ENCODE data around the gene ATRN.
A peak's percentile ranks its signal among the peaks of the same experiment; 100 is the strongest.

ATRN gene

DNA sequence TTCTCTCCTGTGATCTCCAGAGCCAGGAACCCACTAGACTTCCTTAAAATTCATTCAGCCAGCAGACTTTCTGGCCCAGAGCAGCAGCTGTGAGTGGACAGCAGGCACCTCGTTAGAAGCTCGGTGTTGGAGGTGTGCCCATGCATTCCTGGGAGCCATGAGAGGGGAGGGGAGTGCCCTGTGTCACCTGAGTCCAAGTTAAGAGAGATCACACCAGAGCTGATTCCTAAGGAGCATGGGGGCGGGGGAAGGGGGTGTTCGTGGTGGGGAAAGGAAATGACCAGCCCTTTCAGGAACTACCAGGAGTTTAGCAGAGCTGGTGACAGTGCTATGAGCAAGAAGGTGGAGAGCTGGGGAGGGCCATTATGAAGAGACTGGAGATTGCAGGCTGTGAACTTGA lies 145.4 kb downstream of the ATRN start:
- no peaks in the 10 kb centered on the region for H4K20me1 ChIP-seq (ENCODE audit: insufficient read depth, low read length)
- H3K79me2 ChIP-seq (ENCODE audit: insufficient read depth, low read length) = no peaks in the 10 kb centered on the region
- no peak overlapping the region for H3K27ac ChIP-seq (ENCODE audit: low read depth, low read length, poor library complexity, severe bottlenecking)
- H3K9me2 ChIP-seq (ENCODE audit: low read depth, low read length) = no peaks in the 10 kb centered on the region
- H3K9me3 ChIP-seq (ENCODE audit: low read length) = no peaks in the 10 kb centered on the region
- H3K4me1 ChIP-seq (ENCODE audit: insufficient read depth, low read length, severe bottlenecking) = peaks cover 12% of the 10 kb centered on the region
- no peak overlapping the region for H2AFZ ChIP-seq (ENCODE audit: low read length)
- H3F3A ChIP-seq (ENCODE audit: insufficient read depth, low read length) = no peaks in the 10 kb centered on the region
- no peaks in the 10 kb centered on the region for H3K27me3 ChIP-seq (ENCODE audit: insufficient read depth, low read length)
- H3K4me2 ChIP-seq (ENCODE audit: low read length) = no peak overlapping the region
- no peak overlapping the region for H3K4me3 ChIP-seq (ENCODE audit: low read depth, low read length, poor library complexity, severe bottlenecking)
- TF ChIP-seq, protein P1, sequence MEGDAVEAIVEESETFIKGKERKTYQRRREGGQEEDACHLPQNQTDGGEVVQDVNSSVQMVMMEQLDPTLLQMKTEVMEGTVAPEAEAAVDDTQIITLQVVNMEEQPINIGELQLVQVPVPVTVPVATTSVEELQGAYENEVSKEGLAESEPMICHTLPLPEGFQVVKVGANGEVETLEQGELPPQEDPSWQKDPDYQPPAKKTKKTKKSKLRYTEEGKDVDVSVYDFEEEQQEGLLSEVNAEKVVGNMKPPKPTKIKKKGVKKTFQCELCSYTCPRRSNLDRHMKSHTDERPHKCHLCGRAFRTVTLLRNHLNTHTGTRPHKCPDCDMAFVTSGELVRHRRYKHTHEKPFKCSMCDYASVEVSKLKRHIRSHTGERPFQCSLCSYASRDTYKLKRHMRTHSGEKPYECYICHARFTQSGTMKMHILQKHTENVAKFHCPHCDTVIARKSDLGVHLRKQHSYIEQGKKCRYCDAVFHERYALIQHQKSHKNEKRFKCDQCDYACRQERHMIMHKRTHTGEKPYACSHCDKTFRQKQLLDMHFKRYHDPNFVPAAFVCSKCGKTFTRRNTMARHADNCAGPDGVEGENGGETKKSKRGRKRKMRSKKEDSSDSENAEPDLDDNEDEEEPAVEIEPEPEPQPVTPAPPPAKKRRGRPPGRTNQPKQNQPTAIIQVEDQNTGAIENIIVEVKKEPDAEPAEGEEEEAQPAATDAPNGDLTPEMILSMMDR (IDR thresholded peaks at IDR 0.05; ENCODE audit: low read length) = no peak
- no peak for TF ChIP-seq EZH2 (IDR thresholded peaks at IDR 0.05; ENCODE audit: borderline replicate concordance, low read length)
- no peaks in the 10 kb centered on the region for H3K36me3 ChIP-seq (ENCODE audit: insufficient read depth, low read length)
- no peak overlapping the region for H3K9ac ChIP-seq (ENCODE audit: low read length)

DNA sequence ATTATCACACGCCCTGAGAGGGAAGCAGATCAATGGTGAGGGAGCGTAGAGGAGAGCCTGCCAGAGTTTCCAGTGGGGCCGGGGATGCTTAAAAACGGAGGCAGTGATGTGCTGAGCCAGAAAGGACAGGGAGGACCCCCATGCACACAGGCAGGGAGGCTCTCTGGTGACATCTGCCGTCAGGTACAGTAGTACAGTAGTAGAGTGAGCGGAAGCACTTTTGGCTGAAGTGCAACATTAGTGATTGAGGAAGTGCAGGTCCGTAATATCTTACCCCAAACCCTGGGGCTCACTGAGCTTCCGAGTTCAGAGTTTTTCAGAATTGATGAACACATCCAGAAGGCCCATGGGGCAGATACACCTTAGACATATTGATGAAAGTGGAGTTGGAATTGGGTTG lies 150.3 kb downstream of the ATRN start:
- H3K9me2 ChIP-seq (ENCODE audit: low read depth, low read length) = no peaks in the 10 kb centered on the region
- H3K27ac ChIP-seq (ENCODE audit: low read depth, low read length, poor library complexity, severe bottlenecking) = no peak overlapping the region
- TF ChIP-seq, protein P1 (IDR thresholded peaks at IDR 0.05; ENCODE audit: low read length) = peak; percentile 76
- no peak for TF ChIP-seq EZH2 (IDR thresholded peaks at IDR 0.05; ENCODE audit: borderline replicate concordance, low read length)
- H3K4me2 ChIP-seq (ENCODE audit: low read length) = no peak overlapping the region
- H2AFZ ChIP-seq (ENCODE audit: low read length) = no peak overlapping the region
- no peaks in the 10 kb centered on the region for H4K20me1 ChIP-seq (ENCODE audit: insufficient read depth, low read length)
- no peaks in the 10 kb centered on the region for H3K9me3 ChIP-seq (ENCODE audit: low read length)
- H3F3A ChIP-seq (ENCODE audit: insufficient read depth, low read length) = no peaks in the 10 kb centered on the region
- H3K79me2 ChIP-seq (ENCODE audit: insufficient read depth, low read length) = no peaks in the 10 kb centered on the region
- no peaks in the 10 kb centered on the region for H3K4me1 ChIP-seq (ENCODE audit: insufficient read depth, low read length, severe bottlenecking)
- H3K4me3 ChIP-seq (ENCODE audit: low read depth, low read length, poor library complexity, severe bottlenecking) = no peak overlapping the region
- H3K36me3 ChIP-seq (ENCODE audit: insufficient read depth, low read length) = no peaks in the 10 kb centered on the region
- H3K9ac ChIP-seq (ENCODE audit: low read length) = no peak overlapping the region
- no peaks in the 10 kb centered on the region for H3K27me3 ChIP-seq (ENCODE audit: insufficient read depth, low read length)

DNA sequence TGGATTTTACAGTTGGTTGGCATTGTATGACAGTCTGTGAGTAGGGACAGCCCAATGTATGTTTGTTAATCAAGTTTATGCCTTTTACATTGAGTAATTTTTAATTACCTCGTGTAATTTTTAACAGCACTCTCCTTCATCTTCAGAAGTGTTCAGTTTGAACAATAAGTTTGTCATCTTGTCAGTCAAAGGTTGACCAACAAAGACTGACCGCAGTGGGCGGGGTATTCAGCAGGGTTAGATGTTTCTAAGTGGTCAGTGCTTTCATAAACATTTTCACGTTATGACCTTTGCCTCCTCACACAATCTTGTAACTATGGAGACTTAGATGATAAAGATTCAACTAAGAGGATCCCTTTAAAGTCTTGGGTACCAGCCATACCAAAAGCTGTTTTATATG lies 151.6 kb downstream of the ATRN start:
- Histone ChIP-seq H3K27me3 (ENCODE audit: insufficient read depth, low read length) (no peaks in the 10 kb centered on the region), H3K4me1 (ENCODE audit: insufficient read depth, low read length, severe bottlenecking) (no peaks in the 10 kb centered on the region), H3K4me2 (ENCODE audit: low read length) (no peak overlapping the region), H3K9me2 (ENCODE audit: low read depth, low read length) (no peaks in the 10 kb centered on the region), H2AFZ (ENCODE audit: low read length) (no peak overlapping the region), H4K20me1 (ENCODE audit: insufficient read depth, low read length) (no peaks in the 10 kb centered on the region), H3K27ac (ENCODE audit: low read depth, low read length, poor library complexity, severe bottlenecking) (no peak overlapping the region), H3K4me3 (ENCODE audit: low read depth, low read length, poor library complexity, severe bottlenecking) (no peak overlapping the region), H3K9ac (ENCODE audit: low read length) (no peak overlapping the region), H3K36me3 (ENCODE audit: insufficient read depth, low read length) (no peaks in the 10 kb centered on the region), H3K9me3 (ENCODE audit: low read length) (no peaks in the 10 kb centered on the region), H3F3A (ENCODE audit: insufficient read depth, low read length) (no peaks in the 10 kb centered on the region), H3K79me2 (ENCODE audit: insufficient read depth, low read length) (no peaks in the 10 kb centered on the region)
- TF ChIP-seq EZH2 (IDR thresholded peaks at IDR 0.05; ENCODE audit: borderline replicate concordance, low read length) = no peak
- TF ChIP-seq, protein P1 (IDR thresholded peaks at IDR 0.05; ENCODE audit: low read length) = no peak

Data from OCI-LY1 (cell line).